Right lobe of liver (tissue), 4 donors: ENCODE measurements around the gene ASB7.

Source experiments
- POLR2A ChIP-seq: fragments of 450-650 bp; IDR thresholded peaks from one replicate; pipeline ENCODE4 v1.6.1; 2017; ENCODE audit warnings: antibody characterized with exemption, mild to moderate bottlenecking
- TF ChIP-seq, protein P1 (sequence below), 4 donors: fragments of 200-600 bp in 3 of 4; fragments of 450-650 bp in 1 of 4; IDR thresholded peaks; one replicate each; pipeline versions ENCODE4 v1.5.1 to v1.8.0; 2016 to 2022; ENCODE audit warnings: antibody characterized with exemption in 4 of 4, mild to moderate bottlenecking in 2 of 4
- donor health status: DM: no; HTN: no; CAD: no.
- donor health status: DM: no; HTN: no; CAD: no.
- donor health status: DM: no; HTN: yes; CAD: no.

DNA sequence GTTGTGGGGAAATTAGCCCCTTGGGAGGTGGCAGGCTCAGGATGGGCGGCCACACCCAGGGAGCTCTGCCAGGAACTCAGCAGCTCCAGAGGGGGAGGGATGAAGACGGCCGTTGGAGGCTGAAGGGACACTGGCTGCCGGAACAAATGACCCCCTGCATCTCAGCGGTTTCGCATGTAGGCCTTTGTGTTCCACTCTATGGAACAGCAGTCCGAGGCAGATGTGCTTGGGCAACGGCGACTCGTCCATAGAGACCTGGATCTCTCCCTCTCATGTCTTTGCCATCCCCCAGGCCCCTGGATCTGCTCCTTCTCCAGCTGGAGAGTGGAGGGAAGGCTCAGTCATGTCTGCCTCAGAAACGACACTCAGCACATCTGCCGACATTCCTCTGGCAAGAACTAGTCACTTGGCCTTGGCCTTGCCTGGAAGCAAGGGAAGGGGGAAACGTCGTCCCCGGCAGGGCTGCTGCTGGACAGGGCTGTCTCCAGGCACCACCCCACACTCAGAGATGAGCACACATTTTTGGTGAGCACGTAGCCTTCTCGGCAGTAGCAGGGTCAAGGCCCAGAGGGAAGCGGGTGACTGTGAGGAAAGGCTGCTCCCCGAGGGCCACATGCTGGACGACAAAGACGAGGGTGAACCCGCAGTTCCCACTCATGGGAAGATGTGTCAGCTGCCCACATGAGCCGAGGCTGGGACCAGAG lies 83.8 kb downstream of the ASB7 start:
- TF ChIP-seq, protein P1, sequence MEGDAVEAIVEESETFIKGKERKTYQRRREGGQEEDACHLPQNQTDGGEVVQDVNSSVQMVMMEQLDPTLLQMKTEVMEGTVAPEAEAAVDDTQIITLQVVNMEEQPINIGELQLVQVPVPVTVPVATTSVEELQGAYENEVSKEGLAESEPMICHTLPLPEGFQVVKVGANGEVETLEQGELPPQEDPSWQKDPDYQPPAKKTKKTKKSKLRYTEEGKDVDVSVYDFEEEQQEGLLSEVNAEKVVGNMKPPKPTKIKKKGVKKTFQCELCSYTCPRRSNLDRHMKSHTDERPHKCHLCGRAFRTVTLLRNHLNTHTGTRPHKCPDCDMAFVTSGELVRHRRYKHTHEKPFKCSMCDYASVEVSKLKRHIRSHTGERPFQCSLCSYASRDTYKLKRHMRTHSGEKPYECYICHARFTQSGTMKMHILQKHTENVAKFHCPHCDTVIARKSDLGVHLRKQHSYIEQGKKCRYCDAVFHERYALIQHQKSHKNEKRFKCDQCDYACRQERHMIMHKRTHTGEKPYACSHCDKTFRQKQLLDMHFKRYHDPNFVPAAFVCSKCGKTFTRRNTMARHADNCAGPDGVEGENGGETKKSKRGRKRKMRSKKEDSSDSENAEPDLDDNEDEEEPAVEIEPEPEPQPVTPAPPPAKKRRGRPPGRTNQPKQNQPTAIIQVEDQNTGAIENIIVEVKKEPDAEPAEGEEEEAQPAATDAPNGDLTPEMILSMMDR (IDR thresholded peaks at IDR 0.05), result no peak
- TF ChIP-seq POLR2A, result no peak
